IPS-NIHi7 (cell line): Measurements from ENCODE around the gene DONSON.

Experiments
- DNase-seq: peaks from one replicate; pipeline ENCODE4 v3.0.0; 2012; ENCODE audit warnings: mixed read lengths; ENCODE audit errors: extremely low spot score

Gene DONSON

DNA sequence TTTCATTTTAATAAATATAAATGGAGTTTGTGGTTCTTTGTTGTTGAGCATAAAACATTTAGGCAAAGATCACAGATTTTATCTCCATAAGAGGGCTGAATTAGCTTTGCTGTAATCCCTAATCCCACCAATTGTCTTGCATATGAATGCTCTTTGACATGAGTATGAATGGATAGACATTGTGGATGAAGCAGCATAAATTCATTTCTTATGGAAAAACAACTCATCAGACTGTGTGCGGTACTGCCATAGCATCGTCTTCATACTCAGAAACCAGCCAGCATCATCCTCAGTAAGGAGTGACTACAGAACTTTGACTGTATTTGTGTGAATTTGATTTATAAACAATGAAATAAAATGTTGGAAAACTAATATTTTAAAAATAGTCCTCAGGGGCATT, 26.1 kb downstream of the DONSON start:
- no peak for DNase-seq

GRCh38 chr21:33561373-33561772, 27.1 kb downstream of the DONSON start:
- no peak for DNase-seq

DNA sequence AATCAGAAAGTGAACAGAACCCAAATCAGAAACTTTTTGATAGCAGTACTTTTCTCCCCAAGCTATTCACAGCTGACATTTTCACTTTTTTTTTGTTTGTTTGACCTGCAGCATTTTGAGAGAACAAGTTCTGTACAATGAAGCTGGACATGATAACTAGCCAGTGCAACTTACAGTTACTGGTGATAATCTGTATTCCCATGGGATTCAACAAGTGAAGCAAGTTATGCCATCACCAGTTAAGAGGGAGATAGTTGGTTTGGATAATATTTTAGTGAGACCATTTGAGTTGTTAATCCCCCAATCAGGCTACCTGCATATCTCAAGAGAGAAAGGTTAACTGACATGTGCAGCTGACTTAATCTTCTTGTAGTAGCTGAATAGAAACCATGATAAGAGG, 27.5 kb downstream of the DONSON start:
- DNase-seq: no peak

GRCh38 chr21:33559813-33560212, 28.7 kb downstream of the DONSON start:
- no peak for DNase-seq

GRCh38 chr21:33558777-33559421, 29.6 kb downstream of the DONSON start:
- no peak for DNase-seq

DNA sequence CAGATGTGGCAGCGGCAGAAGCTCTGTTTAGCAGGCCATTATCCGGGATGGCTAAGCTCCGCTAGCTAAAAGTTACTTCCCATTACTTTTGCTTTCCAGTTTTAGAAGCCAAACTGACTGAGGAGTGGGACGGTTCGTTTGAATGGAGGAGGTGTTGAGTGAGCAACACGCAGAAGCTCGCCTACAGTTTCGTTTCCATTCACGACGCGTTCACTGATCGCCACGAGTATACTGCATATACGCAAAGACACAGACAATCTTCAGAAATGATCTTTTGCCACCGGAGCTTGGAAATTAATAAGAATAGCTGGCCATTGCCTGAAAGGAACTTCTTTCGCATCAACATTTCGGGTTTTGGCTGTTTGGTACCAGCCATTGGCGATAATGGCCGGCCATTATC, 31.0 kb downstream of the DONSON start:
- DNase-seq: no peak

DNA sequence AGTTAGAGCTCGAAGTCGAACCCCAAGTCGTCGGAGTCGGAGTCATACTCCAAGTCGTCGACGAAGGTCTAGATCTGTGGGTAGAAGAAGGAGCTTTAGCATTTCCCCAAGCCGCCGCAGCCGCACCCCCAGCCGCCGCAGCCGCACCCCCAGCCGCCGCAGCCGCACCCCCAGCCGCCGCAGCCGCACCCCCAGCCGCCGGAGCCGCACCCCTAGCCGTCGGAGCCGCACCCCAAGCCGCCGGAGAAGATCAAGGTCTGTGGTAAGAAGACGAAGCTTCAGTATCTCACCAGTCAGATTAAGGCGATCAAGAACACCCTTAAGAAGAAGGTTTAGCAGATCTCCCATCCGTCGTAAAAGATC, 33.5 kb downstream of the DONSON start:
- DNase-seq: no peak

DNA sequence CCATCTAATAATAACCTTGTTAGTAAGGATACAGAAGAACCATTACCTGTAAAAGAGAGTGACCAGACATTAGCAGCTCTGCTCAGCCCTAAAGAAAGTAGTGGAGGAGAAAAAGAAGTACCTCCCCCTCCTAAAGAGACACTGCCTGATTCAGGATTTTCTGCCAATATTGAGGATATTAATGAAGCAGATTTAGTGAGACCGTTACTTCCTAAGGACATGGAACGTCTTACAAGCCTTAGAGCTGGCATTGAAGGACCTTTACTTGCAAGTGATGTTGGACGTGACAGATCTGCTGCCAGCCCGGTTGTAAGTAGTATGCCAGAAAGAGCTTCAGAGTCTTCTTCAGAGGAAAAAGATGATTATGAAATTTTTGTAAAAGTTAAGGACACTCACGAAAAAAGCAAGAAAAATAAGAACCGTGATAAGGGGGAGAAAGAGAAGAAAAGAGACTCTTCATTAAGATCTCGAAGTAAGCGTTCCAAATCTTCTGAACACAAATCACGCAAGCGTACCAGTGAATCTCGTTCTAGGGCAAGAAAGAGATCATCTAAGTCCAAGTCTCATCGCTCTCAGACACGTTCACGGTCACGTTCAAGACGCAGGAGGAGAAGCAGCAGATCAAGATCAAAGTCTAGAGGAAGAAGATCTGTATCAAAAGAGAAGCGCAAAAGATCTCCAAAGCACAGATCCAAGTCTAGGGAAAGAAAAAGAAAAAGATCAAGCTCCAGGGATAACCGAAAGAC, 34.1 kb downstream of the DONSON start:
- DNase-seq: no peak

DNA sequence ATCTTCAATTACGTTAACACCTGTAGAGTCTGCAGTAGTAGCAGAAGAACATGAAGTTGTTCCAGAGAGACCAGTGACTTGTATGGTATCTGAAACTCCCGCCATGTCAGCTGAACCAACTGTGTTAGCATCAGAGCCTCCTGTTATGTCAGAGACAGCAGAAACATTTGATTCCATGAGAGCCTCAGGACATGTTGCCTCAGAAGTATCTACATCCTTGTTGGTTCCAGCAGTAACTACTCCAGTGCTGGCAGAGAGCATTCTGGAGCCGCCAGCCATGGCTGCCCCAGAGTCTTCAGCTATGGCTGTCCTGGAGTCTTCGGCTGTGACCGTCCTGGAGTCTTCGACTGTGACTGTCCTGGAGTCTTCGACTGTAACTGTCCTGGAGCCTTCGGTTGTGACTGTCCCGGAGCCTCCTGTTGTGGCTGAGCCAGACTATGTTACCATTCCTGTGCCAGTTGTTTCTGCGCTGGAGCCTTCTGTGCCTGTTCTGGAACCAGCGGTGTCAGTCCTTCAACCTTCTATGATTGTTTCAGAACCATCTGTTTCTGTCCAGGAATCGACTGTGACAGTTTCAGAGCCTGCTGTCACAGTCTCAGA, 35.4 kb downstream of the DONSON start:
- no peak for DNase-seq

GRCh38 chr21:33552093-33552998, 36.1 kb downstream of the DONSON start:
- DNase-seq: no peak

DNA sequence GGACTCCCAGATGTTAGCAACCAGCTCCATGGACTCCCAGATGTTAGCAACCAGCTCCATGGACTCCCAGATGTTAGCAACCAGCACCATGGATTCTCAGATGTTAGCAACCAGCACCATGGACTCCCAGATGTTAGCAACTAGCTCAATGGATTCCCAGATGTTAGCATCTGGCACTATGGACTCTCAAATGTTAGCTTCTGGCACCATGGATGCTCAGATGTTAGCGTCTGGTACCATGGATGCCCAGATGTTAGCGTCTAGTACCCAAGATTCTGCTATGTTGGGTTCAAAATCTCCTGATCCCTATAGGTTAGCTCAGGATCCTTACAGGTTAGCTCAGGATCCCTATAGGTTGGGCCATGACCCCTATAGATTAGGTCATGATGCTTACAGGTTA, 36.8 kb downstream of the DONSON start:
- no peak for DNase-seq

GRCh38 chr21:33550772-33551660, 37.5 kb downstream of the DONSON start:
- no peak for DNase-seq

GRCh38 chr21:33549848-33550771, 38.4 kb downstream of the DONSON start:
- no peak for DNase-seq

GRCh38 chr21:33546086-33546485, 42.4 kb downstream of the DONSON start:
- no peak for DNase-seq

DNA sequence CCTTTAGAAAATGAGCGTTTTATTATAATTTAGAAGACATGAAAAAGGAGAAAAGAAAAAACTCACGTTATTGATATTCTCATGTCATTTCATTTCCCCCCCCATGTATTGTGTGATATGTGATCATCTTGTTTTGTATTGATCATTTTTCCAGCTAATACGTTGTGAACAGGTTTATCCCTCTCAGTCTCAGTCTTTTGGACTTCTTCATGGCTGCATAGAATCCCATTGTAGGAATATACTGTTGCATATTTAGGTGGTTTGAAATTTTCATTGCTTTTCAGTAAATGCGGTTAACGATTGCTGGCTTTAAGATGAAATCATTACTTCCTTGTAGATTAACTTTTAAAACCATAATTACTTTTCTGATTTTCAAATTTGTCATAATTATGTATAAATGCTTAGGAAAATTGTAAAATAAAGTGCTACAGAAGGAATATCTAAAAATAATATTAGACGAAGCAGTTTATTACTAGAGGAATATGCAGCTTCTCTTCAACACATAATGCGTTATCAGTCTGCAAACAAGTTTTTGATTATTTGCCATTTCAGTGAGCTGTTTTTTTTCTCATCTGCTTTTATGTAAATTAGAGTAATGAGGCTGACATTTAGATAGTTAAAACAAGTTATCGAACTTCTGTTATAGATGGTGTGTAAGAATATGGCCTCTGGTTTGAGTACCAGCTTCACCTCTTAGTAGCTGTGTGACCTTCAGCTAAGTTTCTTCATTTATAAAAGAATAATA, 43.9 kb downstream of the DONSON start:
- DNase-seq: no peak

DNA sequence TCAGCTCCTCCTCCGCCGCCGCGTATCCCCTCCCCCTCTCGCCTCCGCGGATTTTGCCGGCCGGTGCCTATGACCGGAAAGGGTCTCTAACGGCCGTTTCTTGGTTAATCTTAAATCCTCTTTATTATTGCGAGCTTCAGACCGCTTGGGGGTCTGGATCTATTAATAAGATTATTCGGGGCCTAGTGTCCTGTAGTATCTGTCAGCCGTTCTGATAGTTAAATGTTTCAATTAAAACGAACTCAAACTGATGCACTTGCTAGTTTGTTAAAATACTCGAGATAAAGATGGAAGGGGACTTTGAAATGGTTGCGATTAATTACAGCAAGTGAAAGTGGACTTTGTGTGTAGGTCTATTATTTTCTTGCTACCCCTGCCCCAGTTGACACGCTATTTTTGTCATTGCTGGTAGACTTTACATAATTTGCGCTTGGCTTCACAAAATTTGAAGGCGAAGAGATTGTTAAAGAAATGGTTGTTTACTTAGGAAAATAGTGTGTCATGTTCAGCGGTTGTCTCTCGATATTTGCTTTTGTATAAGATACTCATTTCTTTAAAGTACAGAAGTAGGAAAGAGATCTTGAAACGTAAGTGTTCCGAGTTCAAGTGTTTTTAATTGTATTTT, 44.9 kb downstream of the DONSON start:
- DNase-seq: no peak

DNA sequence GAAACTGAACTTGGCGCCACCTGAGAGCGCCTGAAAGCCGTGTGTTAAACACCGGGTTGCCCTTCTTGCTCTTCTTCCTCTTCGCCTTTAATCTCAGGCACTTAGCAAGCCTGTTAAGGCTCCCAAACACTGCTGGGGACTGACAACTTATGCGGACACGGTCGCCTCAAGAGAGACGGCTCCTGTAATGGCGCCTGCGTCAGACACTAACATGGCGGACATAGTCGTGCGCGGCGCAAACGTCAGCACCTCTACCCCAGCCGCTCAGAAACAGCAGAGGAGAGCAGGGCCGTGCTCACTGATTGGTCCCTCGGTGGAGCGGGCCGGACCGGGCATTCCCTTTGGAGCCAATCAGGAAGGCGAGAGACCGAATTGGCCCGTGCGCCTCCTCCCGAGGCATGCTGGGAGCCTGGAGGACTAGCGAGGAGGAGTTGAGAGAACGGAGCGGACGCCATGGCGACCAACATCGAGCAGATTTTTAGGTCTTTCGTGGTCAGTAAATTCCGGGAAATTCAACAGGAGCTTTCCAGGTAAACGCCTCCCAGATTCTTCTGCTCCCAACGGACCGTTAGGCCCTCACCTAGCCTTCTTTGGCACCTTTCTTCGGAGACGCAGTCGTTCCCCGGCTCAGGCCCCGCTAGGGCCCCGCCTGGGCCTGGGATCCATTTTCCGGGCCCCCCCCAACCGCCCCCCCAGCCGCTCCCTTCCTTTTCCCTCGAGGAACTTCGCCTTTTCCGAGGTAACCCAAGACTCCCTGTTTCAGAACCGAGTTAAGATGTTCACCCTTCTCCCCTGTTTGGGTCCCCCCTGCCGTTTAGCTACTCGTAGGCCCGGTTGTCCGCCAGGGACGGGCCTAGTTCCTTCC, 45.6 kb downstream of the DONSON start, which contains the start of gene SON:
SON (plus strand) TSS at position 399 of the 865 bp plus-strand sequence; CDS start at position 454, 55 bp downstream.
- peak; percentile 99 for DNase-seq
